IMR-90 (cell line): Measurements from ENCODE around the gene PGK2. TPM values are rescaled to one million over a fixed set of nuclear protein-coding genes. Genes with fewer than 3 reads are reported as not detected.

Source experiments
- polyA plus RNA-seq, 3 experiments: library from polyadenylated mRNA; depleted of rRNA; stranded (reverse); fragments of >200 nt; gene quantifications; 2 replicates each; pipeline ENCODE4 v1.2.3, GENCODE V29; 2012; ENCODE audit warnings: low replicate concordance in 1 of 3
- total RNA-seq: library from RNA; depleted of rRNA; stranded (reverse); fragments of >200 nt; gene quantifications from 2 replicates; pipeline ENCODE4 v1.2.3, GENCODE V29; 2012; rRNA removed

Gene PGK2
- total and polyA plus RNA-seq, 2 of the 4 experiments (the other 2 are of a cell fraction): not detected

Other genes with a start within 250 kb of the PGK2 start
- gene C6orf141, start 236.6 kb downstream of the PGK2 start, total RNA-seq: not detected in 2 replicates
- not detected in 2 replicates for gene C6orf141, start 236.6 kb downstream of the PGK2 start, polyA plus RNA-seq (2012; rRNA removed)
- not detected in 2 replicates for gene RHAG, start 150.4 kb downstream of the PGK2 start, total RNA-seq
- gene RHAG, start 150.4 kb downstream of the PGK2 start, polyA plus RNA-seq (2012; rRNA removed): not detected in 2 replicates
- gene CRISP2, start 73.7 kb downstream of the PGK2 start, total RNA-seq: not detected in 2 replicates
- not detected in 2 replicates for gene CRISP2, start 73.7 kb downstream of the PGK2 start, polyA plus RNA-seq (2012; rRNA removed)
- gene CRISP3, start 42.9 kb downstream of the PGK2 start, total RNA-seq: not detected in 2 replicates
- gene CRISP3, start 42.9 kb downstream of the PGK2 start, polyA plus RNA-seq (2012; rRNA removed): not detected in 2 replicates
- not detected in 2 replicates for gene CRISP1, start 79.2 kb upstream of the PGK2 start, total RNA-seq
- not detected in 2 replicates for gene CRISP1, start 79.2 kb upstream of the PGK2 start, polyA plus RNA-seq (2012; rRNA removed)
- gene DEFB114, start 176.9 kb upstream of the PGK2 start, total RNA-seq: not detected in 2 replicates
- gene DEFB114, start 176.9 kb upstream of the PGK2 start, polyA plus RNA-seq (2012; rRNA removed): not detected in 2 replicates
- not detected in 2 replicates for gene DEFB113, start 182.3 kb upstream of the PGK2 start, total RNA-seq
- not detected in 2 replicates for gene DEFB113, start 182.3 kb upstream of the PGK2 start, polyA plus RNA-seq (2012; rRNA removed)
- gene DEFB110, start 234.7 kb upstream of the PGK2 start, total RNA-seq: not detected in 2 replicates
- gene DEFB110, start 234.7 kb upstream of the PGK2 start, polyA plus RNA-seq (2012; rRNA removed): not detected in 2 replicates